ENCODE data around the gene TTC28. TPM values are rescaled to one million over a fixed set of nuclear protein-coding genes. Genes with fewer than 3 reads are reported as not detected.

TTC28 gene
- total and polyA plus RNA-seq, 10 of the 15 experiments (the other 5 are each of a cell fraction or from before 2014, with no cell fraction given), result 0.15 to 8.4 (median 1.4) TPM

- no peak for TF ChIP-seq E4F1 (IDR thresholded peaks at IDR 0.05; ENCODE audit: borderline replicate concordance, partially characterized antibody)
- TF ChIP-seq, protein P1, sequence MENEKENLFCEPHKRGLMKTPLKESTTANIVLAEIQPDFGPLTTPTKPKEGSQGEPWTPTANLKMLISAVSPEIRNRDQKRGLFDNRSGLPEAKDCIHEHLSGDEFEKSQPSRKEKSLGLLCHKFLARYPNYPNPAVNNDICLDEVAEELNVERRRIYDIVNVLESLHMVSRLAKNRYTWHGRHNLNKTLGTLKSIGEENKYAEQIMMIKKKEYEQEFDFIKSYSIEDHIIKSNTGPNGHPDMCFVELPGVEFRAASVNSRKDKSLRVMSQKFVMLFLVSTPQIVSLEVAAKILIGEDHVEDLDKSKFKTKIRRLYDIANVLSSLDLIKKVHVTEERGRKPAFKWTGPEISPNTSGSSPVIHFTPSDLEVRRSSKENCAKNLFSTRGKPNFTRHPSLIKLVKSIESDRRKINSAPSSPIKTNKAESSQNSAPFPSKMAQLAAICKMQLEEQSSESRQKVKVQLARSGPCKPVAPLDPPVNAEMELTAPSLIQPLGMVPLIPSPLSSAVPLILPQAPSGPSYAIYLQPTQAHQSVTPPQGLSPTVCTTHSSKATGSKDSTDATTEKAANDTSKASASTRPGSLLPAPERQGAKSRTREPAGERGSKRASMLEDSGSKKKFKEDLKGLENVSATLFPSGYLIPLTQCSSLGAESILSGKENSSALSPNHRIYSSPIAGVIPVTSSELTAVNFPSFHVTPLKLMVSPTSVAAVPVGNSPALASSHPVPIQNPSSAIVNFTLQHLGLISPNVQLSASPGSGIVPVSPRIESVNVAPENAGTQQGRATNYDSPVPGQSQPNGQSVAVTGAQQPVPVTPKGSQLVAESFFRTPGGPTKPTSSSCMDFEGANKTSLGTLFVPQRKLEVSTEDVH (IDR thresholded peaks at IDR 0.05; ENCODE audit: low read depth, partially characterized antibody), result no peak
- TF ChIP-seq JUNB (IDR thresholded peaks at IDR 0.05), result no peak
Observed at GRCh38 chr22:28428271-28428670, 251.4 kb downstream of the TTC28 start (continued).

GRCh38 chr22:28426346-28427132 lies 253.1 kb downstream of the TTC28 start:
- POLR2A ChIA-PET, result no interaction called here
- Histone ChIP-seq H3K4me2 (ENCODE audit: control insufficient read depth, insufficient read depth) (no peak overlapping the region), H3K27ac (ENCODE audit: control insufficient read depth, insufficient read depth) (no peak overlapping the region), H3K36me3 (ENCODE audit: control insufficient read depth in 2 of 2, insufficient read depth in 2 of 2, low read length in 1 of 2) (no peaks in the 10 kb centered on the region), H3K9me3 (replicated peaks; ENCODE audit: control insufficient read depth, insufficient read depth, low read length) (no peaks in the 10 kb centered on the region), H3K4me3 (no peak overlapping the region), H3K4me1 (ENCODE audit: control insufficient read depth, insufficient read depth, low read length) (no peaks in the 10 kb centered on the region), H3K27me3 (replicated peaks in 1 of 2; ENCODE audit: control insufficient read depth in 2 of 2, insufficient read depth in 2 of 2, low read length in 1 of 2) (no peaks in the 10 kb centered on the region), H3K9ac (ENCODE audit: control insufficient read depth, insufficient read depth, low read length) (no peak overlapping the region), H4K20me1 (ENCODE audit: control insufficient read depth, insufficient read depth) (no peaks in the 10 kb centered on the region), H3K79me2 (ENCODE audit: control insufficient read depth, insufficient read depth, low read length) (no peaks in the 10 kb centered on the region), H2AFZ (ENCODE audit: control insufficient read depth, low read depth, low read length) (no peak overlapping the region)
- BruUV-seq (replicated peaks), result no TSS peak
- SMC1A ChIA-PET (ENCODE audit: uncharacterized antibody, unreplicated experiment), result interaction anchor here (0.5 kb wide), 1 partner anchor 604 kb away, joined by 3 read pairs; no protein-coding TSS in a partner anchor
- CTCF ChIA-PET, result interaction anchor here (0.7 kb wide), 1 partner anchor 15 kb away, joined by 3 read pairs; no protein-coding TSS in a partner anchor
- WGBS (ENCODE audit: insufficient coverage, insufficient replicate concordance, low lambda C conversion rate, missing lambda C conversion rate), result 4% methylated on average over 3 of the region's 3 CpGs
- RAD21 ChIA-PET (ENCODE audit: unreplicated experiment), result no interaction called here
- in situ Hi-C loops (cut with MboI) (no loop called here), intact Hi-C loops (cut with micrococcal nuclease; ENCODE audit: unreplicated experiment) (no loop called here)
- DNase-seq (ENCODE audit: low read depth, low spot score) (no peak), ATAC-seq (no peak), FAIRE-seq (no peak)
- TF ChIP-seq CREM (IDR thresholded peaks at IDR 0.05; ENCODE audit: low read depth) (no peak), NR2F1 (conservative IDR thresholded peaks at IDR 0.05) (no peak), HDGF (IDR thresholded peaks at IDR 0.05) (no peak), BHLHE40 (IDR thresholded peaks at IDR 0.05; ENCODE audit: borderline replicate concordance in 1 of 2, low read depth in 2 of 2, low read length in 1 of 2) (no peak), NR2C2 (IDR thresholded peaks at IDR 0.05; ENCODE audit: borderline replicate concordance, control insufficient read depth, insufficient read length, low read depth) (no peak), MTA2 (IDR thresholded peaks at IDR 0.05; ENCODE audit: low read depth) (no peak), NBN (IDR thresholded peaks at IDR 0.05) (no peak), E2F4 (IDR thresholded peaks at IDR 0.05; ENCODE audit: low read depth, low read length) (no peak), RB1 (IDR thresholded peaks at IDR 0.05; ENCODE audit: borderline replicate concordance) (no peak), ZNF274 (IDR thresholded peaks at IDR 0.05; ENCODE audit: insufficient read depth, insufficient read length) (no peak)
- TF ChIP-seq, protein P1 (IDR thresholded peaks at IDR 0.05; ENCODE audit: low read depth, partially characterized antibody), result no peak

Data from GM12878 (cell line).